ENCODE data around the gene MIEF1.

MIEF1 gene

DNA sequence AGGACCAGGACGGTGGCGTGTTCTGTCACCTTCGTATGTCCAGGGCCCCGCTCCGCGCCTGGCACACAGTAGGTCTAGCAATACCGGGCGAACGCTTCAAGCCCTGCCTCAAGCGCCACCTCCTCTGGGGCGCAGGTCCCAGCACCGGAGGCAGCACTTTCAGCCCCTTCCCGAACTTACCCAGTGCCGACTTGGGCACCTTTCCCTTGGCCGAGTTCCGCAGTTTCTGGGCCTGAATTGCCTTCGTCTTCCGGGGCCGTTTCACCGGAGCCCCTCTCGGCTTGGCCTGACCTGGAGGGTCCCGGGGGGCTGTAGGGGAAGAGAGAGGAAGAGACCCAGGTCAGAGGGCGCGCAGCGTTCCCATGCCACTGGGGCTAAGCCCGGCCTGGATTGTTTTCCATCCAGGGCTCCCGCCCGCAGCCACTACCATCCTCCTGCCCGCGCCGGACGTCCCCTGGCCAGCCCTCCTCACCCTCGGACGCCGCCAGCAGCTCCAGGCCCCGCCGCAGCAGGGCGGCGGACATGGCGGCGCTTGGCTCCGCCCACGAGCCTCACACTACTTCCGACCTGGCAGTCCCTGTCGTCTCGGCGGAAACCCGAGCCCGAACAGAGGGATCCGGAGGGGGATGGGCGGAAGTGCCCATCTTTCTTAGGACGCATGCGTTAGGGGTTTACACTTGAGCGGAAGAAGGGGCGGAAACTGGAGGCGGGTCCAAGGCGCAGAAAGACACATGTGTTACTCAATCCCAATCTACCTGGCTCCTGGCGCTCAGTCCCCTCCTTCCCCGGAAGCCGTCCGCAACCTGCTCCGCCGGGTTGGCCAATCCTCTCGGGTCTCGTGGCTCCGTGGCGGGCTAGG, 30.4 kb downstream of the MIEF1 start, which contains the start of gene RPS19BP1:
Gene RPS19BP1 (minus strand): TSS at position 534 of the 859 bp plus-strand sequence. CDS start 10 bp downstream, at position 524.
- DNase-seq: peak; percentile 100

DNA sequence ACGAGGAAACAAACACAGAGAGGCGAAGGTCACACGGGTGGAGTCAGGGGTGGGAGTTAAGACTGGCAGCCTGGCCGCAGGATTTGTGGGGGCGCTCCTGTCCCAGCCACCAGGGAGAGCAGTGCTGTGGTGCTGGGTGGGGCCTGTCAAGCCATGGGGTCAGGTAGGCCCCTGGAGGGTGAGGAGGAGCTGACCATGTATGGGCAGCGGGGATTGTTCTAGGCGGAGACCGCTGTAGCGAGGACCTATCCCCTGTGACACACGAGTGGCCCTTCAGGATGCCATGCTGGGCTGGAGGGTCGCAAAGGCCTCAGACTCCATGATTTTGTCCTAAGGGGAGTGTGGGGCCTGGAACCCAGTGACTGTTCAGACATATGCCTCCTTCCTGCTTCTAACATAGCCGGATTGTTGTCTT, 32.0 kb downstream of the MIEF1 start:
- DNase-seq: no peak

DNA sequence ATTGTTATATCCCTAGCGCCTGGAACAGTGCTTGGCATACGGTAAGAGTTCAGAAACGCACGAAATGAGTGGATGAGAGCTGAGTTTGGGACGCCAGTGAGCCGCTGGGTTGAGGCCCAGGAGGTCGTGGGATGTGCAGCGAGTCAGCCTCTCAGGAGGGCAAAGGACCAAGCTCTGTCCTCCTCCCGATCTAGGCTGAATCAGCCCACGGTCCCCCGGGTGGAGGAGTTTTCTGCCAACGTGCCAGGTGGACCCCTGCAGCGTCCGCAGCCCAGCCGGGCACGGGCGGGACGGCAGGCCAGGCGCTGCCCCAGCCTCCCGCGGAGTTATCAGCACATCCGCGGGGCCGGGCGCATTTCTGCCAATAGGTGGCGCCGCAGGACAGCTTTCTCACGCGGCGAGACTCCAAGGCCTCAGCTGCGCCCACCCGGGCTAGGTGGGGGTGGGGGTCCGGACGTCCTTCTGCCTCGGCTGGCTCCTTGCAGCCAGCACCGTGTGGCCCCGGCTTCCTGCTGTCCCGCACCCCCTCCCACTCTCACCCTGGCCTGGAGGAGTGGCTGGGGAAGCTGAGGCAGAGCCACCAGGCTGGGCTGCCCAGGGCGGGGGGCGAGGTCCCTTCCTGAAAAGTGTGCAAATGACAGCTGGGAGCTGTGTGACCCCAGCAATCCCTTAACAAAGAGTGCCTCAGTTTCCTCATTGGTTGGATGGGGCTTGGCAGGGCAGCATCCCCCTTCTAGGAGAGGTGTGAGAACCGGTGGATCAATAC, 32.7 kb downstream of the MIEF1 start:
- peak; percentile 89 for DNase-seq

DNA sequence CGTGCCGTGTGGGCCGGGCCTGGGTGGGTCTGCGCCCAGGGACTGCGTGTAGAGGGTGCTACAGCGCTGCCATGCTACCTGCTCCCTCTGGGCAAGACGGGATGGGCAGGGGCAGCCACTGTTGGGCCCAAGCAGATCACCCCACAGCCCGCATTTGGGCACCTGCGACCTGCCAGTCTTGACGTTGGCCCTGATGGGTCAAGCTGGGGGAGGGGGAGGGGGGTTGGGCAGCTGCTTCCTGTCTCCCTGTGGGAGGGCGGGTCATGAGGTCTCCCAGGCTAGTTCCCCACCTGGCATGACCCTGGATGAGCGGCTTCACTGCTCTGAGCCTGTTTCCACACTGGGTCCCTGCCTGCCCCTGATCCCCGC, 33.3 kb downstream of the MIEF1 start:
- DNase-seq: no peak

DNA sequence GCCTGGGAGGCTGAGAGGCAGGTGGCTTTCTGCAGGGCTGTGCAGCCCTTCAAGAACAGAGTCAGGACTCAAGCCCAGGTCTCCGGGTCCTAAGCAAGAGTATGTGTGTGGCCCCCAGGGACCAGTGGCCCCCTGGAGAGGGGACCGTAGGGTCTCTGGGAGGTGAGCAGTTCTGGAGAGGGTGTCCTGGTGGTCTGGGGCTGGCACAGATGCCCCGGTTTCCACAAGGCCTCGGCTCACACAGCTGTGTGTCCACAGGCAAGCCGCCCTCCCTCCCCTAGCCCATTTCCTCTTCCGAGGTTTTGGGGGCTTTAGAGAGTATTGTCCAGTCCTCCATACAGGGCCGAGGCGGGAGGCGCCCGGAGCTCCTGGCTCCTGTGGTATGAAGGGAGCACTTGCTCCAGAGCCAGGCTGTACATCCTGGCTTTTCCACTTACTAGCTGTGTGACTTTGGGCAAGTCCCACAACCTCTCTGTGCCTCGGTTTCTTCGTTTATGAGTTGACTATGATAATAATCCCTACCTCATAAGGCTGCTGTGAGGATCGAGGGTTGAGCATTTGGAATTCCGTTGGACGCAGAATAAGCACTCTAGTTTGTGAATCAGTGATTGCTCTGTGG, 33.9 kb downstream of the MIEF1 start:
- DNase-seq: no peak

DNA sequence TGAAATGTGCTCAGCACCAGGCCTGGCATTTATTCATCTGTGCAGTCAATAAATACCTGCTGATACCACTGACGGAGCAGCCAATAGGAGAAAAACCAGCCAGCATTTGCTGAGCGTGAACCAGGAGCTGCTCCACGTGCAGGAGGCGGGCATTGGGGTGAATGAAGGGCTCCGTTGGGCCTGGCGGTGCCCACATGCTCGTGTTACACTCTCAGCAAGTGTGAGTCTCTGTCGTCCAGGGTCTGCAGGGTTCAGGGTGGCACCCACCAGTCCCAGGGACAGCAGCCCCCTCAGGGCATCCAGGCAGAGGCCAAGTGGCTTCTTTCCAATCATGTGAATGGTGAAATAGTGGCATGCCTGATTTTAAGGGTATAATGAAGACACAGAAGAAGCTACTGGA, 34.6 kb downstream of the MIEF1 start:
- no peak for DNase-seq

DNA sequence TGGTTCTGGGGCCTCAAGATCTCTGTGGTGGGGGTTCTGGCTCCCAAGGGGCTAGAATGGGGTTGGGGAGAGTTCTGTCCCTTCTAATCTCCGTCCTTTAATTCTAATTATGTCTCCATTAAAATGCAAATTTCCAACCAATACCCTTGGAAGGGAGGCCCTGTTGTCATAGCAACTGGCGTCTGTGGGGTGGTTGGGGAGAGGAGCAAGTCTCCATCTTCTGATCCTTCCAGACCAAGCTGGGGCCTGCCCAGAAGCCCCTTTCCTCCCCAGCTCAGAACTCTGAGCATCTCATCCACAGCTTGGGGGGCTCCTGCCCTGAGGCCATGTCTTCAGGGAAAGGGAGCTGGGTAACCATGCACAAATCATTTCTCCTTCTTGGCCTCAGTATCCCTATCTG, 35.9 kb downstream of the MIEF1 start:
- DNase-seq: no peak

DNA sequence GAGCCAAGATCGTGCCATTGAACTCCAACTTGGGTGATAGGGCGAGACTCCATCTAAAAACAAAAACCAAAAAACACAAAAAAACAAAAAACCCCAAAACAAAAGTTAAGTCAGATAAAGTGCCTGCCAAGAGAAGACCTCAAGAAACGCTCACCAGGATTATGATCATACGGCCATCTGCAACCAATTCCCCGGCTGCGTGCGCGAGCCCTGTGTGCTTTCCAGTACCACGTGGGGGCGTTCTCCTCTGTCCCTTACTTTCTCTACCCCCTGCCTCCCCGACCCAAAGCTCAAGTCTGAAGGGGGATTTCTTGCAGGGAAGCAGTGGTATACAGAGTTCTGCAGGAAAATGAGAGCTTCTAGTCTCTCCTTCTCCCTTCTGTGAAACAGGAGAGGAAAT, 41.0 kb downstream of the MIEF1 start:
- peak; percentile 45 for DNase-seq

DNA sequence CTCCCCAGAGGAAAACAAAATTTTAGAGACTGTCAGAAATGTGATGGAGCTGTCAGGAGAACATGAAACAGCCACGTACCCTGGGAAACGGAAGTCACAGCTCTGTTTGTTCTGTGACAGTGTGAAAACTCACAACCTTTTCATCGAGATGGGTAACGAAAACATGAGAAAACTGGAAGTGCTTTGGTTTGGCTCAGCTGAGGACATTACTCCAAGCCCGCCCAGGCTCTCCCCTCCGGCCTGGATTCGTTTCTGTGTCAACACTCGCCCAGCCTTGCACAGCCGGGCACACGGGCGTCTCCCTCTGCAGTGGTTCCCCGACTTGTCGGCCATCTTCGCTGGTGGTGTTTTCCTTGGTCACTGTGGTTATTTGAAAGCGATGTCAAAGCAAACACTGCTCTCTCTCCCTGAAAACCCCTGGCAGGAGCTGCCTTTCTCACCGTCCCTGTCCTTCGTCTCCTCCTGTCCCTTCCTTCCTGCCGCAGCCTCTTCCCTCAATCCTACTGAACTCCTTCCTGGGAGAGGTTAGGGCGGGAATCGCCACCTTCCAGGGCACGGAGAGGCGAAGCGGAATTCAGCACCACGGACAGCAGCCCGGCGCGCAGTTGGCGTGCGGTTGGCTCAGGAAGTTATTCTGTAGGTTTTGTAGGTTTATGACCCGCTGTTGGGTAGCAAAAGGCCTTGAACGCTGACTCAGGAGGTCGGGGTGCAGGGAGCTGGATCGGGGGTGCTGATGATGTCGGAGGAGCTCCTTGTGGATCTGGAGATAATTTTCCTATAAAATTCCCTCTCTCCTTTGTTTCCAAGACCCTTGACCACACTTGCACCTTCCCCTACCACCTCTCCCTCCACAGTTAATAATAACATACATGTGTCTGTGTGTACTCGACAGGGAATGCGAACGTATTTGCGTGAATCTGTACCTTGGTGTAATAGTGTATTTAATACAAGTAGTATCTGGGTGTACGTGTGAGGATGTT, 43.6 kb downstream of the MIEF1 start:
- peak; percentile 77 for DNase-seq

DNA sequence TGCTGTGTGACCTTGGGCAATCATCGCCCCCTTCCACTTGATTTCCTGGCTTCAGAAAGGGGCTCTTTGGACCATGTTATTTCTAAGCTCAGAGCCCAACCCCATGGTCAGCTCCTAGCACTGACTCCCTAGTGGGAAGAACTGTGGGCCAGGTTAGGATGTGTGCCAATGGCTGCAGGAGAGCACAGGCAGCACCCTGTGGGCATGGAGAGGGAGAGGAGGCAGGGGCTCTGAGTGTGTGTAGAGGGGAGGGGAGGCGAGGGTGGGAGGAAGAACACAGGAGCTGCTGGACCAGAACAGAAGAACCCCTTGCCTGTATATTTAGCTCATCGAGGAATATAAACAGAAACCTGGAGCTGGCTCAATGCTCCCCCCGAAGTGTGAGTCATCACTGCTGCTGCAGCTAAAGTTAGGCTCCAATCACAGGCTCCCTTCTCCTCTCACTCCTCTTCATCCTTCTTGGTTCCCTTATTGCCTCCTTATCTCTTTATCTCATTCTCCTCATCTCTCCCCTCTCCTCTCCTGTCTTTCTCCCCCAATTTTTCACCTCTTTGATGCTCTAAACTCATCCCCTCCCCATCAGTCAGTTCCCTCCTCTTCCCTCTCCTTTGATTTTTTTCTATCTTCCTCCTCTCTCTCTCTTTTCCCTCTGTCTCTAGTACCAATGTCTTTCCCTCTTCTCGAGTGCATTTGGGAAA, 44.9 kb downstream of the MIEF1 start:
- DNase-seq: no peak

DNA sequence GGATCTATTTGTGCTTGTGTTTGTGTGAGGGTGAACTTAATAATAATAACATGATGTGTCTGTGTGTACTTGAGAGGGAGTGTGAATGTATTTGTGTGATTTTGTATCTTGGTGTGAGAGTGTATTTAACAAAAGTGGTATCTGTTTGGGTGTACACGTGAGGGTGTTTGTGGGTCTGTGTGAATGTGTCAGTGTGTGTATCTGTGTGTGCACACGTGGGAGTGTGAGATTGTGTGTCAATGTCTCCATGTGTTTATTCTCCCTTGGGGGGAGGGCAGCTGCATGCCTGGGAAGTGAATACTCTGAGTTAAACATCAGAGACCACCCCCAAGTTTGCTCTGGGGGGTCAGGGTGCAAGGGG, 45.5 kb downstream of the MIEF1 start:
- no peak for DNase-seq

DNA sequence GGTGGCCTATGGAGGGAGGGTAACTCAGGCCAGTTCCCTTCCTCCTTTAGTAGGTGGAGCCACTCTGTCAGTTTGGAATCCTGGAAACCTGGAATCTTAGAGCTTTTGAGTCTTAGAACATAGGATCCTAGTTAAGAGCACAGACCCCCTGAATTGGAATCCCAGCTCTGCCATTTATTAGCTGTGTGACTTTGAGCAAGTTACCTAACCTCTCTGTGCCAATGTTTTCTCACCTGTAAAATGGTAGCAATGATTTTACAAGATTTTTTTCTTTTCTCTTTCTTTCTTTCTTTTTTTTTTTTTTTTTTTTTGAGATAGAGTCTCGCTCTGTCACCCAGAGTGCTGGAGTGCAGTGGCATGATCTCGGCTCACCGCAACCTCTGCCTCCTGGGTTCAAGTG, 51.3 kb downstream of the MIEF1 start:
- no peak for DNase-seq

DNA sequence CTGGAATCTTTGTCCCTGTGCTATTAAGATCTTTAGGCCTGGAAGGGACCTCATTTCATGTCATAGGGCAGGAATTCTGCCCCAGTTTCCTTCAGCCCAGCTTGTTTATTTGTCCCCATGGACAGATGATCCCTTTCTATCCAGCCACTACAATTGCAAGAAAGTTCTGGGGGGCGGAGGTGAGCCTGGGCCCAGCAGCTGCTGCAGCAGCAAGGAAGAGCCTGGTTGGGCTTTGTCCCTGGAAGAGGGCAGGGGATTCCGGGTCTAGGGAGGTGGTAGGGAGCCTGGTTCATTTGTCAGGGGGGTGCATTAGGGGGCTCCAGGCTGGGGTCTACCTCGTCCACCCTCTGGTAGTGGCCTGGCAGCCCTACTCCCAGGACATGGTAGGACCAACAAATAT, 52.1 kb downstream of the MIEF1 start:
- no peak for DNase-seq

DNA sequence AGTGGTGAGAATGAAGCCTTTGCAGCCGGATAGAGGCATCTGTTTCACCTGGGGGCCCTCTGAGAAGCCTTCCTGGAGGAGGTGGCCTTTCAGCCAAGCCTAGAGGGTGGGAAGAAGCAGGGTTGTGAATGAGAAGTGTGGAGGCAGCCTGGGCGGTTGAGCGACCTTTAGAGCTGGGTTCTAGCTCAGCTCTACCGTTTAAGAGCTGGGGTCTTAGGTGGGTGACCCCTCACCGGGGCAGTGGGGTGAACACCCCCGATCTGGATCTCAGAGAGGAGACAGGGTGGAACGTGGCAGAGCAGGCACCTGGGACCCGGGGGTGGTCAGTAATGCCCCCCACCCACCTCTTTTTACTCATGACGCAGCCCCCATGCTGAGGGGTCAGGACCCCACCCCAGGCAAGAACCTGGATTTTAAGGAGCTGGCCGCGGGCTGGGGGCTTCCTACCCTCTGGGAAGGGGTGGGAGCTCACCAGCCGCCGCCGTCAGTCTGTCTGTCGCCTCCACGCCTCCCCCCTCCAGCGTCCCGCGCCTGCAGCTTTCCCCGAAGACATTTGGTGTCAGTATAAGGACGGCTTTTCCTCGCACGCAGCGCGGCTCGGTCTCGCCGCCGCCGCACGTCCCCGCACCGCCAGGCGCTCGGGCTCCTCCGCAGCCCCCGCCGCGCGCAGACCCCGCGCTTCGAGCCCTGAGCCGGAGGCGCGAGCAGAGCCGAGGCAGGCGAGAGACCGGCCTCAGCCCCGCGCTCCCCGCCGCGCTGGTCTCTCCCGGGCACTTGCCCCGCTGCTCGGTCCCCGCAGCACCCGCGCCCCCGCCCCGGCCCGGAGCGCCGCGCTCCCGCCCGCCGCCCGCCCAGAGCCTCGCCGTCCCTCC, 55.1 kb downstream of the MIEF1 start:
- peak; percentile 65 for DNase-seq

DNA sequence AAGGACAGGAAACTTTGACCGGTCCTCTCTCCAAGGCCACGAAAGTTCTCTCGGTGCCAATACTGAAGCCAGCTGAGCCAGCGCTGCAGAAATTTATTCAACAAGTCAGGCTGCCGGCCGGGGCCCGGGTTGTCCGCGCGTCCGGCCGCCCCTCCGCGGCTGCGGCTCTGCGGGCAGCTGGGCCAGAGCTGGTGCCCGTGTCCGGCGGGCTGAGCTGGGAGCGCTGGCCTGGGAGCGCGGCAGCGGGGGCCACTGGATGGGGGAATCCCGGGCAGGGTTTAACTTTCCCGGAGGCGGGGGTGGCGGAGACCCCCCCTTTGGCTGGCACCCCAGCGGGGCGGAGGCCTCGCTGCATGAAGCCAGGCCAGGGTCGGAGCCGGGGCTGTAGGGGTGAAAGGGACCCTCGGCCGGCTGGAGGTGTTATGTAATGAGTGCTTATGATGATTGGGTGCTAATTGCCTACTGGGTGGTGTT, 56.2 kb downstream of the MIEF1 start:
- no peak for DNase-seq

DNA sequence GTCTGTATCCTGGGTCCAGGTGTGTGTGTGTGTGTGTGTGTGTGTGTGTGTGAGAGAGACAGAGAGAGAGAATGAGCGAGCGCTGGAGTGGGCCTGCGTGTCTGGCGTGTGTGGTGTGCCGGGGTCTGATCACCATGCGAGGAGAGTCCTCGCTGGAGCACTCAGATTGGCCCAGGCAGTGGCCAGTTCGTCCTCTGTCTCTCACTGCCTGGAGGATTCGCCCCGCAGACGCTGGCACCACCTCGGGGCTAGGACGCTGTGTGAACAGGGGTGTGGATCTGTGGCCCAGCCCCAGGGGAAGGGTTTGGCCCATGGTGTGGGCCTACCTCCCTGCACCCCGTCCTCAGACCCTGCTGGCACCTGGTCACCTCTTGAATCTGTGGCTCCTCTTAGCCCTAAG, 56.9 kb downstream of the MIEF1 start:
- DNase-seq: no peak

DNA sequence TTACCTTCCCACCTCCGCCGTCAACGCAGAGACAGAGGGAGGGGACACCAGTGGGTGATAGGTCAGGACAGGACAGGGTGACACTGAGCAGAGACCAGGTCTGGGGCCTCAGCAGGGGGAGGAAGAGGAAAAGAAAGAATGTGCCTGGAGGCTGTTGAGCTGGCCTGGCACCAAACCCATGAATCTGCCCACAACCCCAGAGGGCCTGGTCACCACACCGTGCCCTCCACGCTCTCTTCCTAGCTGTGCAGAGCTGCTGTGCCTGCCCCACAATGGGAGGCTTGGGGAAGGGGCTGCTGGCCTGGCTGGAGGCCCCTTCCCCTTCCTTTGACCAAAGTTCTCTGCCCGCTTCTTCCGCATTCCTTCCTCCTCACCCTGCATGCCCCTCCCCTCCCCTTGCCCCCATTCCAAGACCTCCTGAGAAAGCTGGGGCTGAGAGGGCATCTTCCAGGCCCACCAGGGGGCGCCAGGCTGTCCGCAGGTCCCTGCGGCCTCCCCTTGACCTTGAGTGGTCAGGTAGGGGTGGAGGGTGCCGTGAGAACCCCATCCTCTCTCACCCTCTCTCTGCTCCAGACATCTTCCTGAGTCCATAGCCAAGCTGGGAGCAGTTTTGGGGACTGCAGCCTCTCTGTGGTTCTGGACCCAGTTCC, 57.5 kb downstream of the MIEF1 start:
- no peak for DNase-seq

DNA sequence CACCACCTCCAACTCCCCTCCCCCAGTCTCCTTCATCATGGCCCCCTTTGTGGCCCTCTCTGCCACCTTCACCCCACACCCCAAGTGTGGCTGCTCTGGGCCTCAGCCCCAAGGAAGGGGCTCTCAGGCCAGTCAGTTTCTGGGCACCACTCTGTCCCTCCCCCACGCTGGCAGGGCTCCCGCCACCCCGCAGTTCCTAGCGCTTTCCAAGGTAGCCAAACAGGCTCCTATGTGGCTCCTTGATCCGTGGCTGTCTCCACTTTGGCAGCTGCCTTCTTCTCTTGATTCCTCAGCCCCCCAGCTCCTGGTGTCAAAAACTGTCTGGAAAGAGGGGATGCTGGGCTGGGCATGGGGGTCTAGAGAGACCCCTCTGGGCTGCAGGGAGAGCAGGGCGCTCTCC, 58.0 kb downstream of the MIEF1 start:
- no peak for DNase-seq

DNA sequence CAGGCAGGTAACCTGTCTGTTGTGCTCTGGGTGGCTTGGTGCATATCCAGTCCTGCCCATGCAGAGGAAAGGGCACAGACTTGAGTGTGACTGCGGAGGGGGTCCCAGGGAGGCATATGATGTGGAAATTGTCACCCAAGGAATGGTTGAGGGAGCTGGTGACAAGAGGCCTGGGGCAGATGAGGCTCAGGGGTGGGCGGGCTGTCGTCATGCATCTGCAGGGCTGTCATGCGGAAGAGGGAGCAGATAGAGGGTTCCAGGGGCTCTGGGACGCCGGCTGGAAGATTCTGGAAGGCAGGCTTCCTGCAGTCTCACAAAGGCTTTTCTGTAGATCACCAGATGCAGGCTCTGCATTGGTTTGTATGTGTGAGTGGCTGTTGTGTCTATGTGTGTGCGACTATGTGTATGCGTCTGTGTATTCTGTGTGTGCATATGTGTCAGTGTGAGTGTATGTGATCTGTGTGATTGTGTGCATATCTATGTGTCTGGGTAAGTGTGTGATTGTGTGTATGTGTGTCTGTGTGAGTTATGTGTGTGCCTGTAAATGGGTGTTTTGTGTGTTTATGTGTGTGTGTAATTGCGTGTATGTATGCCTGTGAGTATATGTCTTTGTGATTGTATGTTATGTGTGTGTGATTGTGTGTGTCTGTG, 60.9 kb downstream of the MIEF1 start:
- DNase-seq: no peak
